ENCODE data around the gene GTF3C5.
"Not testable (repeated sequence)": the region's sequence is repeated elsewhere in the genome, so short reads cannot be mapped to it uniquely, and the experiment has no call there.

GTF3C5 gene

GRCh38 chr9:133031130-133031422, 279 bp downstream of the GTF3C5 start:
- no peak for DNase-seq (ENCODE audit: low read depth)

- DNase-seq (ENCODE audit: low read depth), result no peak
Measured at GRCh38 chr9:133031496-133031911, 707 bp downstream of the GTF3C5 start.

- DNase-seq (ENCODE audit: low read depth), result no peak
Measured at GRCh38 chr9:133032171-133032570, 1.4 kb downstream of the GTF3C5 start.

GRCh38 chr9:133035669-133036068, 4.9 kb downstream of the GTF3C5 start:
- DNase-seq (ENCODE audit: low read depth), result no peak

- no peak for DNase-seq (ENCODE audit: low read depth)
Measured at GRCh38 chr9:133037775-133038515, 7.1 kb downstream of the GTF3C5 start.

GRCh38 chr9:133040892-133041479, 10.2 kb downstream of the GTF3C5 start:
- DNase-seq (ENCODE audit: low read depth), result not testable (repeated sequence)

- DNase-seq (ENCODE audit: low read depth), result no peak
Measured at GRCh38 chr9:133041958-133042357, 11.2 kb downstream of the GTF3C5 start.

GRCh38 chr9:133042676-133043075, 11.9 kb downstream of the GTF3C5 start:
- no peak for DNase-seq (ENCODE audit: low read depth)

GRCh38 chr9:133043449-133044035, 12.7 kb downstream of the GTF3C5 start:
- DNase-seq (ENCODE audit: low read depth), result no peak

- no peak for DNase-seq (ENCODE audit: low read depth)
Measured at GRCh38 chr9:133044125-133044524, 13.3 kb downstream of the GTF3C5 start.

- DNase-seq (ENCODE audit: low read depth), result no peak
Measured at GRCh38 chr9:133044661-133045060, 13.9 kb downstream of the GTF3C5 start.

- no peak for DNase-seq (ENCODE audit: low read depth)
Measured at GRCh38 chr9:133045132-133045531, 14.3 kb downstream of the GTF3C5 start.

- DNase-seq (ENCODE audit: low read depth), result no peak
Measured at GRCh38 chr9:133046196-133046899, 15.6 kb downstream of the GTF3C5 start.

GRCh38 chr9:133046900-133047295, 16.1 kb downstream of the GTF3C5 start:
- no peak for DNase-seq (ENCODE audit: low read depth)

GRCh38 chr9:133048595-133048994, 17.8 kb downstream of the GTF3C5 start:
- DNase-seq (ENCODE audit: low read depth), result no peak

GRCh38 chr9:133049043-133049442, 18.2 kb downstream of the GTF3C5 start:
- DNase-seq (ENCODE audit: low read depth), result no peak

- DNase-seq (ENCODE audit: low read depth), result no peak
Measured at GRCh38 chr9:133050142-133050541, 19.3 kb downstream of the GTF3C5 start.

GRCh38 chr9:133050781-133051180, 20.0 kb downstream of the GTF3C5 start:
- no peak for DNase-seq (ENCODE audit: low read depth)

GRCh38 chr9:133051281-133051900, 20.6 kb downstream of the GTF3C5 start:
- no peak for DNase-seq (ENCODE audit: low read depth)

GRCh38 chr9:133051966-133052539, 21.3 kb downstream of the GTF3C5 start:
- no peak for DNase-seq (ENCODE audit: low read depth)

GRCh38 chr9:133054194-133054890, 23.5 kb downstream of the GTF3C5 start:
- DNase-seq (ENCODE audit: low read depth), result no peak

GRCh38 chr9:133054966-133055365, 24.2 kb downstream of the GTF3C5 start:
- DNase-seq (ENCODE audit: low read depth), result no peak

Measured in HS-5 (cell line).